Ovary (tissue), 9 donors: ENCODE measurements around the gene MAP1B. TPM values are rescaled to one million over a fixed set of nuclear protein-coding genes. Genes with fewer than 3 reads are reported as not detected.

Experiments used
- DNase-seq, 5 donors: peaks; one replicate each; pipeline ENCODE4 v3.0.0-alpha.2; 2019 to 2020
- H3K27ac ChIP-seq, 2 donors: fragments of 200-600 bp; one replicate each; pipeline versions ENCODE4 v1.5.1 to v1.8.0; 2019 to 2022
- H3K27me3 ChIP-seq: fragments of 200-600 bp; one replicate; pipeline ENCODE4 v1.8.0; 2022
- H3K36me3 ChIP-seq: fragments of 200-600 bp; sonication (generic); one replicate; pipeline ENCODE4 v1.5.1; 2019
- H3K4me1 ChIP-seq: one replicate; pipeline ENCODE4 v1.8.1; 2013; ENCODE audit warnings: mild to moderate bottlenecking, moderate library complexity; ENCODE audit not compliant: insufficient read depth
- H3K4me3 ChIP-seq: fragments of 200-600 bp; sonication (generic); one replicate; pipeline ENCODE4 v1.5.1; 2017
- H3K9me3 ChIP-seq, 2 donors: fragments of 200-600 bp in 1 of 2; sonication (generic) in 1 of 2; one replicate each; pipeline versions ENCODE4 v1.5.1 to v1.8.1; 2013 to 2019; ENCODE audit warnings: mild to moderate bottlenecking in 1 of 2, moderate library complexity in 1 of 2
- CTCF ChIP-seq, 3 donors: fragments of 450-650 bp in 2 of 3; fragments of 200-600 bp in 1 of 3; IDR thresholded peaks; one replicate each; pipeline versions ENCODE4 v1.5.1 to v1.8.0; 2016 to 2022; ENCODE audit warnings: antibody characterized with exemption in 3 of 3, mild to moderate bottlenecking in 1 of 3
- EP300 ChIP-seq: sonication (generic); formaldehyde crosslinking; IDR thresholded peaks from one replicate; pipeline ENCODE4 v1.6.1; 2017; ENCODE audit warnings: antibody characterized with exemption
- POLR2A ChIP-seq: fragments of 450-650 bp; IDR thresholded peaks from one replicate; pipeline ENCODE4 v1.6.1; 2017; ENCODE audit warnings: antibody characterized with exemption, mild to moderate bottlenecking, moderate library complexity
- WGBS, 3 donors: extraction: QIAGEN DNeasy Blood & Tissue Kit in 1 of 3; methylation state at CpG; one replicate each; pipeline versions ENCODE4 v1.1.5 to v1.1.7; 2013 to 2017; 5-methylcytosine and 5-hydroxymethylcytosine counted together
- intact Hi-C, 4 donors: fragments of 100-400 bp; cut with DNase I; formaldehyde crosslinking; loops; one replicate each; pipeline versions ENCODE4 v1.11.0 to v1.15.1; 2022 to 2023
- polyA plus RNA-seq, 2 donors: library from polyadenylated mRNA; stranded (reverse); fragments of 200-250 nt in 1 of 2; fragments of 350-450 nt in 1 of 2; fragmentation: Illumina TruSeq in 1 of 2; extraction: RNeasy Lipid Tissue Mini Kit (QIAGEN cat#74804) in 1 of 2; gene quantifications; one replicate each; pipeline ENCODE4 v1.2.3, GENCODE V29; 2013 to 2014
- total RNA-seq, 7 donors: library from RNA; depleted of rRNA in 2 of 7; stranded (reverse); fragments of >200 nt in 2 of 7; fragmentation: NEBNext Ultra II Directional in 3 of 7; extraction: Animal tissue kit (Norgen Biotek cat#: 25700) in 3 of 7; gene quantifications; one replicate each; pipeline versions ENCODE4 v1.1.0 to v1.2.4, GENCODE V29; 2016 to 2023
- donor health status: DM: no; HTN: no; CAD: no; lungs with moderate emphysema.
- donor health status: DM: no; HTN: no; CAD: no.
- donor health status: Bipolar disorder and iron deficiency.
- donor health status: DM: yes; HTN: yes; CAD: no.
- donor health status: DM: no; HTN: no; CAD: no.
- donor health status: DM: yes; HTN: yes; CAD: no.

The MAP1B gene
- total and polyA plus RNA-seq, 9 donors, result 4.4 to 126 (median 47.7) TPM

GRCh38 chr5:72224946-72225463 is 117.7 kb downstream of the MAP1B start:
- Histone ChIP-seq H3K9me3 (no peaks in the 10 kb centered on the region), H3K4me1 (peaks cover 2% of the 10 kb centered on the region), H3K36me3 (no peaks in the 10 kb centered on the region), H3K4me3 (no peak overlapping the region), H3K27me3 (no peaks in the 10 kb centered on the region), H3K27ac (no peak overlapping the region)
- TF ChIP-seq POLR2A, result no peak
- no peak for TF ChIP-seq EP300
- no peak for TF ChIP-seq CTCF (IDR thresholded peaks at IDR 0.05)
- intact Hi-C loops, result no loop called here
- 53 to 57% (median 56%) methylated on average over 3 of the region's 3 CpGs for WGBS, 3 donors
- no peak for DNase-seq

- 95 to 98% (median 98%) methylated on average over 3 of the region's 3 CpGs for WGBS, 3 donors
Measured at GRCh38 chr5:72225741-72226140, 118.5 kb downstream of the MAP1B start.

GRCh38 chr5:72226950-72227349 is 119.7 kb downstream of the MAP1B start:
- H3K36me3 ChIP-seq, result no peaks in the 10 kb centered on the region

More at GRCh38 chr5:72225741-72226140, 118.5 kb downstream of the MAP1B start:
- Histone ChIP-seq H3K27ac (no peak overlapping the region), H3K36me3 (no peaks in the 10 kb centered on the region), H3K27me3 (no peaks in the 10 kb centered on the region), H3K9me3 (no peaks in the 10 kb centered on the region), H3K4me1 (peaks cover 2% of the 10 kb centered on the region), H3K4me3 (no peak overlapping the region)
- DNase-seq, result no peak
- intact Hi-C loops, result no loop called here
- no peak for TF ChIP-seq CTCF (IDR thresholded peaks at IDR 0.05)
- TF ChIP-seq EP300, result no peak
- TF ChIP-seq POLR2A, result no peak

GRCh38 chr5:72228960-72229359 is 121.7 kb downstream of the MAP1B start:
- intact Hi-C loops, result no loop called here
- 79 to 85% (median 82%) methylated on average over 3 of the region's 3 CpGs for WGBS, 3 donors
- Histone ChIP-seq H3K36me3 (no peaks in the 10 kb centered on the region), H3K4me1 (peaks cover 2% of the 10 kb centered on the region), H3K27ac (no peak overlapping the region), H3K4me3 (no peak overlapping the region), H3K9me3 (no peaks in the 10 kb centered on the region), H3K27me3 (no peaks in the 10 kb centered on the region)
- no peak for DNase-seq
- TF ChIP-seq EP300 (no peak), CTCF (IDR thresholded peaks at IDR 0.05) (no peak), POLR2A (no peak)

More at GRCh38 chr5:72226950-72227349, 119.7 kb downstream of the MAP1B start:
- Histone ChIP-seq H3K27me3 (no peaks in the 10 kb centered on the region), H3K9me3 (no peaks in the 10 kb centered on the region), H3K4me3 (no peak overlapping the region), H3K4me1 (peaks cover 2% of the 10 kb centered on the region), H3K27ac (no peak overlapping the region)
- TF ChIP-seq POLR2A (no peak), CTCF (IDR thresholded peaks at IDR 0.05) (no peak), EP300 (no peak)
- intact Hi-C loops, result no loop called here
- 92 to 95% (median 94%) methylated on average over 2 of the region's 2 CpGs for WGBS, 3 donors
- DNase-seq, result no peak
